ENCODE measurements around the gene R3HDM4. TPM values are rescaled to one million over a fixed set of nuclear protein-coding genes. Genes with fewer than 3 reads are reported as not detected.
A peak's percentile ranks its signal among the peaks of the same experiment; 100 is the strongest.

The R3HDM4 gene
- total and polyA plus RNA-seq, 10 of the 15 experiments (the other 5 are each of a cell fraction or from before 2014, with no cell fraction given): 1.3 to 65.8 (median 27.7) TPM

DNA sequence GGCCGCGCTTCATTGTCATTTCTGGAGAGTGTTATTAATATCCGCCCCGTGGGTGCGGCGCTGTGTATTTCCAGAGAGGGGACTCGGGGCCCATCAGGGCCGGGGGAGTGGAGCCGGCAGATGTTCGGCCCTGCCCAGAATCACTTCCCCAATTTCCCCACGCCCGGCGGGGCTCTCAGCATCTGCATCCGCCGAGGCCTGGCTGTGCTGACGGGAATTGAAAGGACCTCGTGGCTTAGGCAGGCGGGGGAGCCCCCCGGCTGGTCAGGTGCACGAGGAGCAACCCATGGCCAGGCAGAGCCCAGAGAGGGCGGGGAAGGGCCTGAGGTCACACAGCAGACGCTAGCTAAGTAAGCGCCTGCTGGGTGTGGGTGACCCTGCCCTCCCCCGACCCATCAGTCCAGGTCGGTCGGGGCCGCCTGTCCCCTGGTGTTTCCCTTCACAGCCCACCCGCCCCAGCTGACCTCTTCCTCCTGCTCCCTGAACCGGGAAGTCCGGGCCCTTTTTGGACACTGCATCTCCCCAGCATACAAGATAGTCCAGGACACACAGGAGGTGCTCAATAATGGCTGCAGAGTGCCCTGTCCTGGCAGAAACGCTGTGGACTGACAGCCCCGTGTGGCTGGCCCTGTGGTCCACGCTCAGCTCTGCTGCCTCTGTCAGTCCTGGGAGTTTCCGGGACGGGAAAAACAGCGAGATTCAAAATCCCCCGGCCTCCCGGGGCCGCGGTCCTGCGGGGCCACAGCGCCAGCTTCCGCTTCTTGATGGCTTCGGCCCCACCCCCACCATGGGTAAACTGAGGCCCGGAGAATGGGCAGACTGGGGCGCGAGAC, 34.9 kb upstream of the R3HDM4 start (continued):
- TF ChIP-seq, protein P1, sequence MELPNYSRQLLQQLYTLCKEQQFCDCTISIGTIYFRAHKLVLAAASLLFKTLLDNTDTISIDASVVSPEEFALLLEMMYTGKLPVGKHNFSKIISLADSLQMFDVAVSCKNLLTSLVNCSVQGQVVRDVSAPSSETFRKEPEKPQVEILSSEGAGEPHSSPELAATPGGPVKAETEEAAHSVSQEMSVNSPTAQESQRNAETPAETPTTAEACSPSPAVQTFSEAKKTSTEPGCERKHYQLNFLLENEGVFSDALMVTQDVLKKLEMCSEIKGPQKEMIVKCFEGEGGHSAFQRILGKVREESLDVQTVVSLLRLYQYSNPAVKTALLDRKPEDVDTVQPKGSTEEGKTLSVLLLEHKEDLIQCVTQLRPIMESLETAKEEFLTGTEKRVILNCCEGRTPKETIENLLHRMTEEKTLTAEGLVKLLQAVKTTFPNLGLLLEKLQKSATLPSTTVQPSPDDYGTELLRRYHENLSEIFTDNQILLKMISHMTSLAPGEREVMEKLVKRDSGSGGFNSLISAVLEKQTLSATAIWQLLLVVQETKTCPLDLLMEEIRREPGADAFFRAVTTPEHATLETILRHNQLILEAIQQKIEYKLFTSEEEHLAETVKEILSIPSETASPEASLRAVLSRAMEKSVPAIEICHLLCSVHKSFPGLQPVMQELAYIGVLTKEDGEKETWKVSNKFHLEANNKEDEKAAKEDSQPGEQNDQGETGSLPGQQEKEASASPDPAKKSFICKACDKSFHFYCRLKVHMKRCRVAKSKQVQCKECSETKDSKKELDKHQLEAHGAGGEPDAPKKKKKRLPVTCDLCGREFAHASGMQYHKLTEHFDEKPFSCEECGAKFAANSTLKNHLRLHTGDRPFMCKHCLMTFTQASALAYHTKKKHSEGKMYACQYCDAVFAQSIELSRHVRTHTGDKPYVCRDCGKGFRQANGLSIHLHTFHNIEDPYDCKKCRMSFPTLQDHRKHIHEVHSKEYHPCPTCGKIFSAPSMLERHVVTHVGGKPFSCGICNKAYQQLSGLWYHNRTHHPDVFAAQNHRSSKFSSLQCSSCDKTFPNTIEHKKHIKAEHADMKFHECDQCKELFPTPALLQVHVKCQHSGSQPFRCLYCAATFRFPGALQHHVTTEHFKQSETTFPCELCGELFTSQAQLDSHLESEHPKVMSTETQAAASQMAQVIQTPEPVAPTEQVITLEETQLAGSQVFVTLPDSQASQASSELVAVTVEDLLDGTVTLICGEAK (IDR thresholded peaks at IDR 0.05; ENCODE audit: borderline replicate concordance): no peak; the same call in 1 of the 2 replicates
- TF ChIP-seq YY1 (IDR thresholded peaks at IDR 0.05; ENCODE audit: low read depth, low read length) (peak; percentile 37), CBX5 (IDR thresholded peaks at IDR 0.05; ENCODE audit: low read depth) (peak; percentile 80; the same call in 1 of the 2 replicates), ATF2 (IDR thresholded peaks at IDR 0.05; ENCODE audit: low read length) (peak; percentile 82), ZNF217 (IDR thresholded peaks at IDR 0.05) (peak; percentile 47), PKNOX1 (IDR thresholded peaks at IDR 0.05) (peak; percentile 48; the same call in 1 of the 2 replicates), PML (IDR thresholded peaks at IDR 0.05; ENCODE audit: low read length) (peak; percentile 90), ETV6 (conservative IDR thresholded peaks at IDR 0.05 in 1 of 2, IDR thresholded peaks at IDR 0.05 in 1 of 2; ENCODE audit: borderline replicate concordance in 1 of 2, low read depth in 1 of 2) (peak in 1 of 2 experiments; percentile 82; a peak in 2 of 4 replicates), EGR1 (IDR thresholded peaks at IDR 0.05; ENCODE audit: borderline replicate concordance in 1 of 2, low read depth in 2 of 2, low read length in 2 of 2) (peak in 1 of 2 experiments; percentile 50; a peak in 2 of 3 replicates), POLR2A (IDR thresholded peaks at IDR 0.05; ENCODE audit: low read depth, low read length) (0 out of 2 replicates have a peak, but pooled peaks have one; percentile 31), TBL1XR1 (IDR thresholded peaks at IDR 0.05; ENCODE audit: low read depth, low read length) (peak; percentile 77; the same call in 1 of the 2 replicates), BCL3 (IDR thresholded peaks at IDR 0.05; ENCODE audit: borderline replicate concordance, insufficient read depth, low read depth, low read length, poor library complexity, severe bottlenecking) (peak; percentile 93), IRF4 (IDR thresholded peaks at IDR 0.05; ENCODE audit: low read depth, low read length) (peak; percentile 97), POLR2AphosphoS2 (IDR thresholded peaks at IDR 0.05; ENCODE audit: low read depth, low read length) (0 out of 2 replicates have a peak, but pooled peaks have one; percentile 60)
- TF ChIP-seq, protein P2, sequence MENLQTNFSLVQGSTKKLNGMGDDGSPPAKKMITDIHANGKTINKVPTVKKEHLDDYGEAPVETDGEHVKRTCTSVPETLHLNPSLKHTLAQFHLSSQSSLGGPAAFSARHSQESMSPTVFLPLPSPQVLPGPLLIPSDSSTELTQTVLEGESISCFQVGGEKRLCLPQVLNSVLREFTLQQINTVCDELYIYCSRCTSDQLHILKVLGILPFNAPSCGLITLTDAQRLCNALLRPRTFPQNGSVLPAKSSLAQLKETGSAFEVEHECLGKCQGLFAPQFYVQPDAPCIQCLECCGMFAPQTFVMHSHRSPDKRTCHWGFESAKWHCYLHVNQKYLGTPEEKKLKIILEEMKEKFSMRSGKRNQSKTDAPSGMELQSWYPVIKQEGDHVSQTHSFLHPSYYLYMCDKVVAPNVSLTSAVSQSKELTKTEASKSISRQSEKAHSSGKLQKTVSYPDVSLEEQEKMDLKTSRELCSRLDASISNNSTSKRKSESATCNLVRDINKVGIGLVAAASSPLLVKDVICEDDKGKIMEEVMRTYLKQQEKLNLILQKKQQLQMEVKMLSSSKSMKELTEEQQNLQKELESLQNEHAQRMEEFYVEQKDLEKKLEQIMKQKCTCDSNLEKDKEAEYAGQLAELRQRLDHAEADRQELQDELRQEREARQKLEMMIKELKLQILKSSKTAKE (IDR thresholded peaks at IDR 0.05; ENCODE audit: low read depth, poor library complexity, severe bottlenecking): peak; percentile 87
- TF ChIP-seq, protein P3, sequence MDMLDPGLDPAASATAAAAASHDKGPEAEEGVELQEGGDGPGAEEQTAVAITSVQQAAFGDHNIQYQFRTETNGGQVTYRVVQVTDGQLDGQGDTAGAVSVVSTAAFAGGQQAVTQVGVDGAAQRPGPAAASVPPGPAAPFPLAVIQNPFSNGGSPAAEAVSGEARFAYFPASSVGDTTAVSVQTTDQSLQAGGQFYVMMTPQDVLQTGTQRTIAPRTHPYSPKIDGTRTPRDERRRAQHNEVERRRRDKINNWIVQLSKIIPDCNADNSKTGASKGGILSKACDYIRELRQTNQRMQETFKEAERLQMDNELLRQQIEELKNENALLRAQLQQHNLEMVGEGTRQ (IDR thresholded peaks at IDR 0.05; ENCODE audit: borderline replicate concordance, low read depth, low read length): peak; percentile 51

Measured in GM12878 (cell line).